A549 (cell line): ENCODE data around the gene NDUFC2. TPM values are rescaled to one million over a fixed set of nuclear protein-coding genes. Genes with fewer than 3 reads are reported as not detected.

ENCODE experiments used
- ATAC-seq, 2 experiments: fragments of 200-7000 bp in 1 of 2; fragments of >200 bp in 1 of 2; cut with Nextera tagmentation in 1 of 2; cut with Tn5 transposase in 1 of 2; 3 replicates each; pipeline versions ENCODE4 v1.8.0 to v1.9.1; 2018 to 2020; ENCODE audit warnings: mild to moderate bottlenecking in 1 of 2, moderate library complexity in 1 of 2
- CTCF ChIA-PET: fragments of 300-600 bp; sonication (Branson Sonifier 250); formaldehyde crosslinking; extraction: SDS; loops from one replicate; lab custom pipeline; 2021; ENCODE audit warnings: antibody characterized with exemption, inconsistent platforms; lab: Yijun Ruan, JAX
- POLR2A ChIA-PET: fragments of 350-600 bp; formaldehyde crosslinking; extraction: SDS; loops from one replicate; lab custom pipeline; 2021; ENCODE audit warnings: antibody characterized with exemption, inconsistent platforms; lab: Yijun Ruan, JAX
- DNase-seq, 2 experiments: peaks; one replicate each; pipeline versions ENCODE4 v3.0.0 to v3.0.0-alpha.2; 2011 to 2016; ENCODE audit warnings: low read depth in 1 of 2, low spot score in 1 of 2
- FAIRE-seq: peaks from 2 replicates; lab custom pipeline; 2011; peaks lifted over from hg19 to GRCh38; lab: Jason Lieb, UNC
- H3K27ac ChIP-seq, 2 experiments: fragments of >200 bp; sonication (Bioruptor Twin); formaldehyde crosslinking; 3 replicates each; pipeline ENCODE4 v1.5.1; 2016 to 2017
- H3K4me1 ChIP-seq: fragments of >200 bp; sonication (Bioruptor Twin); formaldehyde crosslinking; 3 replicates; pipeline ENCODE4 v1.6.1; 2016
- H3K4me2 ChIP-seq: fragments of >200 bp; sonication (Bioruptor Twin); formaldehyde crosslinking; 3 replicates; pipeline ENCODE4 v1.6.1; 2016
- H3K4me3 ChIP-seq: fragments of >200 bp; sonication (Bioruptor Twin); formaldehyde crosslinking; 3 replicates; pipeline ENCODE4 v1.5.1; 2016
- H3K9me3 ChIP-seq: fragments of >200 bp; sonication (Bioruptor Twin); formaldehyde crosslinking; 3 replicates; pipeline ENCODE4 v1.6.1; 2016
- CBX8 ChIP-seq: fragments of 200-600 bp; sonication (generic); IDR thresholded peaks from 2 replicates; pipeline ENCODE4 v1.6.1; 2016
- CHD2 ChIP-seq: fragments of 150-350 bp; IDR thresholded peaks from 2 replicates; pipeline ENCODE4 v1.6.1; 2014; ENCODE audit warnings: low read length; ENCODE audit not compliant: partially characterized antibody
- CHD4 ChIP-seq: fragments of 200-600 bp; sonication (generic); IDR thresholded peaks from 2 replicates; pipeline ENCODE4 v1.6.1; 2016; ENCODE audit warnings: antibody characterized with exemption, mild to moderate bottlenecking, borderline replicate concordance
- CTCF ChIP-seq: fragments of >200 bp; sonication (Bioruptor Twin); formaldehyde crosslinking; IDR thresholded peaks from 3 replicates; pipeline ENCODE4 v1.5.1; 2016
- E2F6 ChIP-seq: IDR thresholded peaks from 2 replicates; pipeline ENCODE4 v1.6.1; 2012; ENCODE audit warnings: low read depth, borderline replicate concordance
- ELK1 ChIP-seq: fragments of 150-350 bp; IDR thresholded peaks from 2 replicates; pipeline ENCODE4 v1.6.1; 2014; ENCODE audit warnings: low read depth, mild to moderate bottlenecking, low read length
- EP300 ChIP-seq, 2 experiments: fragments of >200 bp; sonication (Bioruptor Twin); formaldehyde crosslinking; IDR thresholded peaks; 2 replicates in 1 of 2; 3 replicates in 1 of 2; pipeline ENCODE4 v1.6.1; 2016 to 2017
- FOSB ChIP-seq: fragments of 250-450 bp; sonication (Bioruptor Pico); IDR thresholded peaks from 2 replicates; pipeline ENCODE4 v1.5.0; 2020; ENCODE audit warnings: mild to moderate bottlenecking, moderate library complexity
- FOSL2 ChIP-seq, 2 experiments: fragments of 450-650 bp in 1 of 2; fragments of >200 bp in 1 of 2; sonication (Bioruptor Twin) in 1 of 2; formaldehyde crosslinking; IDR thresholded peaks; 2 replicates each; pipeline versions ENCODE4 v1.5.0 to v1.6.1; 2016 to 2020; ENCODE audit warnings: mild to moderate bottlenecking in 1 of 2, moderate library complexity in 1 of 2
- HEYL ChIP-seq: fragments of 250-450 bp; sonication (Bioruptor Pico); IDR thresholded peaks from 2 replicates; pipeline ENCODE4 v1.8.0; 2021; ENCODE audit warnings: mild to moderate bottlenecking, moderate library complexity
- HOXB5 ChIP-seq: fragments of 250-450 bp; sonication (Bioruptor Pico); IDR thresholded peaks from 2 replicates; pipeline ENCODE4 v1.5.0; 2020; ENCODE audit warnings: mild to moderate bottlenecking, moderate library complexity
- JUN ChIP-seq, 2 experiments: fragments of >200 bp; sonication (Bioruptor Twin); formaldehyde crosslinking; IDR thresholded peaks; 2 replicates in 1 of 2; 3 replicates in 1 of 2; pipeline ENCODE4 v1.6.1; 2016 to 2017
- KDM1A ChIP-seq: fragments of 200-600 bp; sonication (generic); IDR thresholded peaks from 2 replicates; pipeline ENCODE4 v1.6.1; 2016; ENCODE audit warnings: low read depth, mild to moderate bottlenecking
- KDM5A ChIP-seq: fragments of 200-600 bp; sonication (generic); IDR thresholded peaks from 2 replicates; pipeline ENCODE4 v1.6.1; 2016; ENCODE audit warnings: antibody characterized with exemption, mild to moderate bottlenecking
- MAFK ChIP-seq: fragments of 450-650 bp; IDR thresholded peaks from 2 replicates; pipeline ENCODE4 v1.6.1; 2014; ENCODE audit not compliant: partially characterized antibody
- NFE2L2 ChIP-seq: fragments of 150-350 bp; conservative IDR thresholded peaks from 2 replicates; pipeline ENCODE4 v1.6.1; 2014; ENCODE audit warnings: low read length
- NPAS2 ChIP-seq: fragments of 250-450 bp; sonication (Bioruptor Pico); IDR thresholded peaks from 2 replicates; pipeline ENCODE4 v1.8.0; 2022; ENCODE audit warnings: mild to moderate bottlenecking, moderate library complexity, borderline replicate concordance
- RCOR1 ChIP-seq: fragments of 150-350 bp; IDR thresholded peaks from 2 replicates; pipeline ENCODE4 v1.6.1; 2014; ENCODE audit warnings: antibody characterized with exemption, low read length, low read depth
- REST ChIP-seq: fragments of 200-600 bp; sonication (generic); IDR thresholded peaks from 2 replicates; pipeline ENCODE4 v1.6.1; 2016; ENCODE audit warnings: antibody characterized with exemption, mild to moderate bottlenecking, moderate library complexity
- RFX5 ChIP-seq: fragments of 450-650 bp; IDR thresholded peaks from 2 replicates; pipeline ENCODE4 v1.7.1; 2014; ENCODE audit warnings: antibody characterized with exemption, mild to moderate bottlenecking, moderate library complexity
- RNF2 ChIP-seq: fragments of 200-600 bp; sonication (generic); IDR thresholded peaks from 2 replicates; pipeline ENCODE4 v1.6.1; 2016; ENCODE audit warnings: low read depth, mild to moderate bottlenecking, antibody characterized with exemption, moderate library complexity, borderline replicate concordance
- SMC3 ChIP-seq: fragments of >200 bp; sonication (Bioruptor Twin); formaldehyde crosslinking; IDR thresholded peaks from 3 replicates; pipeline ENCODE4 v1.6.1; 2018; ENCODE audit warnings: inconsistent platforms
- TFCP2L1 ChIP-seq: fragments of 250-450 bp; sonication (Bioruptor Pico); IDR thresholded peaks from 2 replicates; pipeline ENCODE4 v1.5.0; 2021; ENCODE audit warnings: mild to moderate bottlenecking
- TP53 ChIP-seq: fragments of 250-450 bp; sonication (Bioruptor Pico); IDR thresholded peaks from 2 replicates; pipeline ENCODE4 v1.5.0; 2021; ENCODE audit warnings: mild to moderate bottlenecking, moderate library complexity
- ZC3H11A ChIP-seq: fragments of 450-650 bp; IDR thresholded peaks from 2 replicates; pipeline ENCODE4 v1.6.1; 2014; ENCODE audit warnings: antibody characterized with exemption, mild to moderate bottlenecking
- ZSCAN20 ChIP-seq: fragments of 250-450 bp; sonication (Bioruptor Pico); IDR thresholded peaks from 2 replicates; pipeline ENCODE4 v1.8.0; 2022; ENCODE audit warnings: mild to moderate bottlenecking, moderate library complexity
- WGBS: methylation state at CpG from one replicate; pipeline ENCODE4 v1.1.6; 2017; ENCODE audit errors: missing lambda C conversion rate; 5-methylcytosine and 5-hydroxymethylcytosine counted together
- polyA plus RNA-seq, 4 experiments: library from polyadenylated mRNA; depleted of rRNA in 3 of 4; stranded (reverse); fragments of >200 nt; fragmentation: RNase III in 1 of 4; extraction: RNeasy Plus Mini Kit Qiagen cat#74134 plus additional on column Dnase treatment in 1 of 4; gene quantifications; 2 replicates in 3 of 4; 3 replicates in 1 of 4; pipeline ENCODE4 v1.2.3, GENCODE V29; 2011 to 2017

The NDUFC2 gene
- polyA plus RNA-seq, 2 of the 4 experiments (the other 2 are of a cell fraction), result 148 to 277 TPM

GRCh38 chr11:78065203-78065602 lies 14.5 kb downstream of the NDUFC2 start:
- ChIA-PET CTCF (interaction anchor here (0.6 to 1.1 kb wide), 4 partner anchors 11 to 499 kb away, joined by 3 to 5 read pairs (median 4); partner anchors contain the start of gene NDUFC2), POLR2A (no interaction called here)
- no peak for TF ChIP-seq HOXB5 (CRISPR knock-in tag)
- TF ChIP-seq CHD4, result no peak
- no peak for TF ChIP-seq NFE2L2
- no peak for TF ChIP-seq E2F6
- DNase-seq (no peak), ATAC-seq (no peak), FAIRE-seq (no peak)
- WGBS, result 76% methylated on average over 2 of the region's 2 CpGs
- Histone ChIP-seq H3K4me3 (no peak overlapping the region), H3K4me2 (no peak overlapping the region), H3K4me1 (no peaks in the 10 kb centered on the region), H3K27ac (no peak overlapping the region), H3K9me3 (no peaks in the 10 kb centered on the region)

GRCh38 chr11:78063440-78064181 lies 16.1 kb downstream of the NDUFC2 start, which contains the start of gene THRSP:
Gene THRSP, plus strand, starts transcription at chr11:78063861. Its CDS starts 21 bp downstream, at chr11:78063882.
- no peak for FAIRE-seq
- CTCF ChIA-PET, result interaction anchor here (0.7 to 3.6 kb wide), 2 partner anchors 17 to 61 kb away, joined by 3 to 19 read pairs; no protein-coding TSS in a partner anchor
- Histone ChIP-seq H3K27ac (no peak within 1 kb of the TSS), H3K4me3 (no peak within 1 kb of the TSS)
- POLR2A ChIA-PET, result no interaction called here
- TF ChIP-seq ZC3H11A (no peak), NPAS2 (no peak), RFX5 (no peak), JUN (IDR thresholded peaks at IDR 0.05) (no peak), TP53 (no peak), FOSB (no peak), RCOR1 (no peak), KDM1A (no peak), ELK1 (no peak)
- TF ChIP-seq, all 56 proteins: peak for 0
- H3K9me3 ChIP-seq, result no peaks in the 10 kb centered on the region
- no peak within 1 kb of the TSS for H3K4me2 ChIP-seq
- no peak for DNase-seq
- ATAC-seq, result no peak
- no peaks in the 10 kb centered on the region for H3K4me1 ChIP-seq
- WGBS, result 97% methylated on average over 14 of the region's 14 CpGs

- POLR2A ChIA-PET, result no interaction called here
- no peak for TF ChIP-seq HEYL
- no peak for TF ChIP-seq KDM5A
- TF ChIP-seq ZSCAN20 (CRISPR knock-in tag), result no peak
- no peak for TF ChIP-seq CBX8
- TF ChIP-seq SMC3, result no peak
- no peak for TF ChIP-seq EP300 (IDR thresholded peaks at IDR 0.05)
- no peak for TF ChIP-seq CTCF
- no peak for TF ChIP-seq CHD2
- no peak for TF ChIP-seq REST
- TF ChIP-seq FOSL2 (IDR thresholded peaks at IDR 0.05), result no peak
- TF ChIP-seq FOSL2 (CRISPR knock-in tag; IDR thresholded peaks at IDR 0.05), result no peak
- no peak for TF ChIP-seq RNF2
- no peak for TF ChIP-seq MAFK
- TF ChIP-seq TFCP2L1 (CRISPR knock-in tag), result no peak
Observed at GRCh38 chr11:78062671-78063070, 17.0 kb downstream of the NDUFC2 start.

More at GRCh38 chr11:78062671-78063070, 17.0 kb downstream of the NDUFC2 start:
- ATAC-seq, result no peak
- CTCF ChIA-PET, result interaction anchor here (3.6 kb wide), 1 partner anchor 16 kb away, joined by 19 read pairs; no protein-coding TSS in a partner anchor
- H3K27ac ChIP-seq, result no peak overlapping the region
- no peaks in the 10 kb centered on the region for H3K9me3 ChIP-seq
- 85% methylated on average over 2 of the region's 2 CpGs for WGBS
- H3K4me1 ChIP-seq, result no peaks in the 10 kb centered on the region
- H3K4me2 ChIP-seq, result no peak overlapping the region
- H3K4me3 ChIP-seq, result no peak overlapping the region
- no peak for DNase-seq
- no peak for FAIRE-seq
